GM12872 (cell line): ENCODE results near the gene ISCA2.

Experiments used
- TF ChIP-seq, protein P1 (sequence below): IDR thresholded peaks from 3 replicates; pipeline ENCODE4 v1.5.1; 2011; ENCODE audit warnings: low read depth, mild to moderate bottlenecking, low read length, moderate library complexity; ENCODE audit not compliant: insufficient read depth

The ISCA2 gene

GRCh38 chr14:74493343-74494261 lies at the start of gene ISCA2:
ISCA2 (plus strand) TSS chr14:74493765; CDS start chr14:74493775, 10 bp downstream.
- TF ChIP-seq, protein P1, sequence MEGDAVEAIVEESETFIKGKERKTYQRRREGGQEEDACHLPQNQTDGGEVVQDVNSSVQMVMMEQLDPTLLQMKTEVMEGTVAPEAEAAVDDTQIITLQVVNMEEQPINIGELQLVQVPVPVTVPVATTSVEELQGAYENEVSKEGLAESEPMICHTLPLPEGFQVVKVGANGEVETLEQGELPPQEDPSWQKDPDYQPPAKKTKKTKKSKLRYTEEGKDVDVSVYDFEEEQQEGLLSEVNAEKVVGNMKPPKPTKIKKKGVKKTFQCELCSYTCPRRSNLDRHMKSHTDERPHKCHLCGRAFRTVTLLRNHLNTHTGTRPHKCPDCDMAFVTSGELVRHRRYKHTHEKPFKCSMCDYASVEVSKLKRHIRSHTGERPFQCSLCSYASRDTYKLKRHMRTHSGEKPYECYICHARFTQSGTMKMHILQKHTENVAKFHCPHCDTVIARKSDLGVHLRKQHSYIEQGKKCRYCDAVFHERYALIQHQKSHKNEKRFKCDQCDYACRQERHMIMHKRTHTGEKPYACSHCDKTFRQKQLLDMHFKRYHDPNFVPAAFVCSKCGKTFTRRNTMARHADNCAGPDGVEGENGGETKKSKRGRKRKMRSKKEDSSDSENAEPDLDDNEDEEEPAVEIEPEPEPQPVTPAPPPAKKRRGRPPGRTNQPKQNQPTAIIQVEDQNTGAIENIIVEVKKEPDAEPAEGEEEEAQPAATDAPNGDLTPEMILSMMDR: no peak

GRCh38 chr14:74444866-74445265 lies 48.7 kb upstream of the ISCA2 start:
- TF ChIP-seq, protein P1: no peak

- TF ChIP-seq, protein P1: no peak
Measured at GRCh38 chr14:74456684-74457564, 36.6 kb upstream of the ISCA2 start.

GRCh38 chr14:74457565-74457895 lies 36.0 kb upstream of the ISCA2 start:
- TF ChIP-seq, protein P1: no peak

DNA sequence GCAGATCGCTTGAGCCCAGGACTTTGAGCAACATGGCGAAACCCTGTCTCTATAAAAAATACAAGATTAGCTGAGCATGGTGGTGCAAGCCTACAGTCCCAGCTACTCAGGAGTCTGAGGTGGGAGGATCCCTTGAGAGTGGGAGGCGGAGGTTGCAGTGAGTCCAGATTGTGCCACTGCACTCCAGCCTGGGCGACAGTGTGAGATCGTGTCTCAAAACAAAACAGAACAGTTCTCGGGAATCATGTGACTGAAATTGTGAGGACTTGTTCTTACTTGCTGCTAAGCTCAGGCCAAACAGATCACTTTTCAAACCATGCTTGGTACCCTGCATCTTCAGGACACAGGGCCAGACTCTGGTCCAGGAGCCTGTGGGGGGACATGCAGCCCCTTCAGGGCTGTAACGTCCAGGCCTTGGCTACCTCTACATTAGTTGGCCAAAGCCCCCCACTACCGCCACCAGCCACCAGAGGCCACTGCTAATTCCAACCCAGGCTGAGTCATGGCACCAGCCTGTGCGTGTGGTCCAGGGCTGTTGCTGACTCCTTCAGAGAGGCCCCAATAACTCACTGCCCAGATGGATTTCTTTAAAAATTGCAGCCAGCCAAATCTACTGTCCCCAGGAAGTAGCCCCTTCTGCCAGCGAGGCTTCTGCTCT lies 34.1 kb upstream of the ISCA2 start:
- TF ChIP-seq, protein P1: peak; percentile 84

- TF ChIP-seq, protein P1: no peak
Measured at GRCh38 chr14:74459976-74460375, 33.6 kb upstream of the ISCA2 start.

DNA sequence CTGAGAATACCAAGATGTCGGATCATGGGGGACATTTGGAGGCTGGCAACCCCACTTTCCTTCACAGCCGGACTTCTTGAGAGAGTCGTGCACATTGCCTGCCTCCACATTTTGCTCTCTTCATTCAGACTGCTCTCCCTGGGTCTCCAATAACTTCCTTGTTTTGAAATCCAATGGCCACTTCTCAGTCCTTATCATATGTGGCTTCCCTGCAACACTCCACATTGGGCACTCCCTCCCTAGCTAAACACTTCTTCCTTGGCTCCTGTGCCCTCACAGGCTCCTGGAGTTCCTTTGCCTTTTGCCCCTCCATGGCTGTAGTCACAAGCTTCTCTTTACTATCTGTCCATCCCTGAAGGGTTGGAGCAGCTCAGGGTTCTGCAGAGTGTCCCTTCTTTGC lies 30.6 kb upstream of the ISCA2 start:
- TF ChIP-seq, protein P1: no peak
